HEK293T (cell line): ENCODE data around the gene KRT15.

Source experiments
- ARNT ChIP-seq: fragments of 450-650 bp; IDR thresholded peaks from 2 replicates; pipeline ENCODE4 v1.6.1; 2017; ENCODE audit warnings: mild to moderate bottlenecking
- BHLHE40 ChIP-seq: fragments of 450-650 bp; IDR thresholded peaks from 2 replicates; pipeline ENCODE4 v1.6.1; 2016; ENCODE audit warnings: mild to moderate bottlenecking, moderate library complexity, borderline replicate concordance
- FOXK2 ChIP-seq: fragments of 450-650 bp; IDR thresholded peaks from 2 replicates; pipeline ENCODE4 v1.6.1; 2016; ENCODE audit warnings: mild to moderate bottlenecking
- FOXM1 ChIP-seq: fragments of 450-650 bp; IDR thresholded peaks from 2 replicates; pipeline ENCODE4 v1.6.1; 2017; ENCODE audit warnings: mild to moderate bottlenecking, borderline replicate concordance
- HDGF ChIP-seq: fragments of 450-650 bp; IDR thresholded peaks from 2 replicates; pipeline ENCODE4 v1.6.1; 2017; ENCODE audit warnings: antibody characterized with exemption, borderline replicate concordance
- L3MBTL2 ChIP-seq: fragments of 450-650 bp; conservative IDR thresholded peaks from 2 replicates; pipeline ENCODE4 v1.6.1; 2016; ENCODE audit warnings: mild to moderate bottlenecking
- NFRKB ChIP-seq: fragments of 450-650 bp; IDR thresholded peaks from 2 replicates; pipeline ENCODE4 v1.6.1; 2016; ENCODE audit warnings: mild to moderate bottlenecking, moderate library complexity
- PKNOX1 ChIP-seq: fragments of 450-650 bp; IDR thresholded peaks from 2 replicates; pipeline ENCODE4 v1.6.1; 2016
- SP1 ChIP-seq: fragments of 450-650 bp; IDR thresholded peaks from 2 replicates; pipeline ENCODE4 v1.6.1; 2017
- SUZ12 ChIP-seq: fragments of 450-650 bp; IDR thresholded peaks from 2 replicates; pipeline ENCODE4 v1.6.1; 2016; ENCODE audit warnings: mild to moderate bottlenecking
- TARDBP ChIP-seq: fragments of 450-650 bp; IDR thresholded peaks from 2 replicates; pipeline ENCODE4 v1.6.1; 2016
- ZNF384 ChIP-seq: fragments of 450-650 bp; IDR thresholded peaks from 2 replicates; pipeline ENCODE4 v1.6.1; 2016

GRCh38 chr17:41516147-41516829 is 2.4 kb downstream of the KRT15 start:
- TF ChIP-seq FOXM1 (no peak), TARDBP (no peak), ZNF384 (no peak), NFRKB (no peak), SUZ12 (no peak), ARNT (no peak), FOXK2 (no peak), PKNOX1 (no peak), L3MBTL2 (no peak), BHLHE40 (no peak), HDGF (no peak), SP1 (no peak)
